ENCODE measurements around the gene AUTS2.

Gene AUTS2

GRCh38 chr7:70595755-70596597 is 997.7 kb downstream of the AUTS2 start:
- H3K4me3 ChIP-seq (ENCODE audit: low read depth, low read length): peak overlapping the region; percentile 84
- no peak overlapping the region for H3K9ac ChIP-seq (ENCODE audit: low read length)

GRCh38 chr7:70596598-70596913 is 998.3 kb downstream of the AUTS2 start:
- peaks cover 77% of the 10 kb centered on the region for H3K27me3 ChIP-seq (ENCODE audit: control insufficient read depth, insufficient read depth, low read length)
- H3K9me3 ChIP-seq (ENCODE audit: control insufficient read depth, insufficient read depth, low read depth, low read length): peaks cover 8% of the 10 kb centered on the region
- H3K4me1 ChIP-seq (ENCODE audit: control insufficient read depth, insufficient read depth, low read length): peaks cover 20% of the 10 kb centered on the region
- H3K4me3 ChIP-seq (ENCODE audit: low read depth, low read length): peak overlapping the region; percentile 84
- H3K9ac ChIP-seq (ENCODE audit: low read length): no peak overlapping the region
- H3K36me3 ChIP-seq (ENCODE audit: control insufficient read depth, insufficient read depth, low read length): no peaks in the 10 kb centered on the region
- H3K27ac ChIP-seq (ENCODE audit: low read depth, low read length): no peak overlapping the region

More at GRCh38 chr7:70595755-70596597, 997.7 kb downstream of the AUTS2 start:
- Histone ChIP-seq H3K36me3 (ENCODE audit: control insufficient read depth, insufficient read depth, low read length) (no peaks in the 10 kb centered on the region), H3K9me3 (ENCODE audit: control insufficient read depth, insufficient read depth, low read depth, low read length) (peaks cover 5% of the 10 kb centered on the region), H3K4me1 (ENCODE audit: control insufficient read depth, insufficient read depth, low read length) (peaks cover 20% of the 10 kb centered on the region), H3K27ac (ENCODE audit: low read depth, low read length) (no peak overlapping the region), H3K27me3 (ENCODE audit: control insufficient read depth, insufficient read depth, low read length) (peaks cover 77% of the 10 kb centered on the region)

- H3K9ac ChIP-seq (ENCODE audit: low read length): no peak overlapping the region
- peak overlapping the region; percentile 84 for H3K4me3 ChIP-seq (ENCODE audit: low read depth, low read length)
- no peak overlapping the region for H3K27ac ChIP-seq (ENCODE audit: low read depth, low read length)
- H3K4me1 ChIP-seq (ENCODE audit: control insufficient read depth, insufficient read depth, low read length): peaks cover 20% of the 10 kb centered on the region
- peaks cover 8% of the 10 kb centered on the region for H3K9me3 ChIP-seq (ENCODE audit: control insufficient read depth, insufficient read depth, low read depth, low read length)
- no peaks in the 10 kb centered on the region for H3K36me3 ChIP-seq (ENCODE audit: control insufficient read depth, insufficient read depth, low read length)
- peaks cover 77% of the 10 kb centered on the region for H3K27me3 ChIP-seq (ENCODE audit: control insufficient read depth, insufficient read depth, low read length)
These were observed 998.8 kb downstream of the AUTS2 start for GRCh38 chr7:70597066-70597465.

- peaks cover 65% of the 10 kb centered on the region for H3K27me3 ChIP-seq (ENCODE audit: control insufficient read depth, insufficient read depth, low read length)
These were observed 1000.7 kb downstream of the AUTS2 start for GRCh38 chr7:70598976-70599375.

GRCh38 chr7:70599446-70600190 is 1001.3 kb downstream of the AUTS2 start:
- H3K27me3 ChIP-seq (ENCODE audit: control insufficient read depth, insufficient read depth, low read length): peaks cover 58% of the 10 kb centered on the region

More at GRCh38 chr7:70598976-70599375, 1000.7 kb downstream of the AUTS2 start:
- Histone ChIP-seq H3K9me3 (ENCODE audit: control insufficient read depth, insufficient read depth, low read depth, low read length) (peaks cover 8% of the 10 kb centered on the region), H3K27ac (ENCODE audit: low read depth, low read length) (no peak overlapping the region), H3K9ac (ENCODE audit: low read length) (no peak overlapping the region), H3K4me3 (ENCODE audit: low read depth, low read length) (no peak overlapping the region), H3K36me3 (ENCODE audit: control insufficient read depth, insufficient read depth, low read length) (no peaks in the 10 kb centered on the region), H3K4me1 (ENCODE audit: control insufficient read depth, insufficient read depth, low read length) (peaks cover 20% of the 10 kb centered on the region)

GRCh38 chr7:70600993-70601392 is 1002.7 kb downstream of the AUTS2 start:
- H3K4me1 ChIP-seq (ENCODE audit: control insufficient read depth, insufficient read depth, low read length): peaks cover 16% of the 10 kb centered on the region
- no peak overlapping the region for H3K4me3 ChIP-seq (ENCODE audit: low read depth, low read length)
- H3K9me3 ChIP-seq (ENCODE audit: control insufficient read depth, insufficient read depth, low read depth, low read length): peaks cover 16% of the 10 kb centered on the region
- no peak overlapping the region for H3K9ac ChIP-seq (ENCODE audit: low read length)
- H3K27me3 ChIP-seq (ENCODE audit: control insufficient read depth, insufficient read depth, low read length): peaks cover 45% of the 10 kb centered on the region
- H3K36me3 ChIP-seq (ENCODE audit: control insufficient read depth, insufficient read depth, low read length): no peaks in the 10 kb centered on the region
- H3K27ac ChIP-seq (ENCODE audit: low read depth, low read length): no peak overlapping the region

More at GRCh38 chr7:70599446-70600190, 1001.3 kb downstream of the AUTS2 start:
- no peak overlapping the region for H3K9ac ChIP-seq (ENCODE audit: low read length)
- H3K27ac ChIP-seq (ENCODE audit: low read depth, low read length): no peak overlapping the region
- H3K4me1 ChIP-seq (ENCODE audit: control insufficient read depth, insufficient read depth, low read length): peaks cover 20% of the 10 kb centered on the region
- H3K4me3 ChIP-seq (ENCODE audit: low read depth, low read length): no peak overlapping the region
- no peaks in the 10 kb centered on the region for H3K36me3 ChIP-seq (ENCODE audit: control insufficient read depth, insufficient read depth, low read length)
- peaks cover 11% of the 10 kb centered on the region for H3K9me3 ChIP-seq (ENCODE audit: control insufficient read depth, insufficient read depth, low read depth, low read length)

- Histone ChIP-seq H3K9ac (ENCODE audit: low read length) (no peak overlapping the region), H3K27me3 (ENCODE audit: control insufficient read depth, insufficient read depth, low read length) (peaks cover 33% of the 10 kb centered on the region)
These were observed 1003.8 kb downstream of the AUTS2 start for GRCh38 chr7:70602117-70602516.

GRCh38 chr7:70607281-70607680 is 1009.0 kb downstream of the AUTS2 start:
- H3K27me3 ChIP-seq (ENCODE audit: control insufficient read depth, insufficient read depth, low read length): peaks cover 2% of the 10 kb centered on the region; the same call in 1 of the 2 replicates
- H3K4me3 ChIP-seq (ENCODE audit: low read depth, low read length): no peak overlapping the region
- no peaks in the 10 kb centered on the region for H3K36me3 ChIP-seq (ENCODE audit: control insufficient read depth, insufficient read depth, low read length)
- H3K9me3 ChIP-seq (ENCODE audit: control insufficient read depth, insufficient read depth, low read depth, low read length): peaks cover 8% of the 10 kb centered on the region
- H3K9ac ChIP-seq (ENCODE audit: low read length): no peak overlapping the region
- H3K4me1 ChIP-seq (ENCODE audit: control insufficient read depth, insufficient read depth, low read length): no peaks in the 10 kb centered on the region
- H3K27ac ChIP-seq (ENCODE audit: low read depth, low read length): no peak overlapping the region

More at GRCh38 chr7:70602117-70602516, 1003.8 kb downstream of the AUTS2 start:
- Histone ChIP-seq H3K4me1 (ENCODE audit: control insufficient read depth, insufficient read depth, low read length) (peaks cover 8% of the 10 kb centered on the region), H3K9me3 (ENCODE audit: control insufficient read depth, insufficient read depth, low read depth, low read length) (peaks cover 16% of the 10 kb centered on the region), H3K36me3 (ENCODE audit: control insufficient read depth, insufficient read depth, low read length) (no peaks in the 10 kb centered on the region), H3K27ac (ENCODE audit: low read depth, low read length) (no peak overlapping the region), H3K4me3 (ENCODE audit: low read depth, low read length) (no peak overlapping the region)

GRCh38 chr7:70607759-70608158 is 1009.5 kb downstream of the AUTS2 start:
- Histone ChIP-seq H3K27ac (ENCODE audit: low read depth, low read length) (no peak overlapping the region), H3K27me3 (ENCODE audit: control insufficient read depth, insufficient read depth, low read length) (peaks cover 2% of the 10 kb centered on the region; the same call in 1 of the 2 replicates), H3K9me3 (ENCODE audit: control insufficient read depth, insufficient read depth, low read depth, low read length) (peaks cover 8% of the 10 kb centered on the region), H3K4me3 (ENCODE audit: low read depth, low read length) (no peak overlapping the region), H3K4me1 (ENCODE audit: control insufficient read depth, insufficient read depth, low read length) (no peaks in the 10 kb centered on the region), H3K9ac (ENCODE audit: low read length) (no peak overlapping the region), H3K36me3 (ENCODE audit: control insufficient read depth, insufficient read depth, low read length) (no peaks in the 10 kb centered on the region)

- Histone ChIP-seq H3K4me1 (ENCODE audit: control insufficient read depth, insufficient read depth, low read length) (no peaks in the 10 kb centered on the region), H3K27me3 (ENCODE audit: control insufficient read depth, insufficient read depth, low read length) (peaks cover 2% of the 10 kb centered on the region; the same call in 1 of the 2 replicates), H3K9me3 (ENCODE audit: control insufficient read depth, insufficient read depth, low read depth, low read length) (peaks cover 8% of the 10 kb centered on the region), H3K36me3 (ENCODE audit: control insufficient read depth, insufficient read depth, low read length) (no peaks in the 10 kb centered on the region), H3K4me3 (ENCODE audit: low read depth, low read length) (no peak overlapping the region), H3K9ac (ENCODE audit: low read length) (no peak overlapping the region), H3K27ac (ENCODE audit: low read depth, low read length) (no peak overlapping the region)
These were observed 1010.0 kb downstream of the AUTS2 start for GRCh38 chr7:70608229-70608628.

GRCh38 chr7:70612811-70613210 is 1014.5 kb downstream of the AUTS2 start:
- peaks cover 9% of the 10 kb centered on the region for H3K4me1 ChIP-seq (ENCODE audit: control insufficient read depth, insufficient read depth, low read length)
- no peak overlapping the region for H3K9ac ChIP-seq (ENCODE audit: low read length)
- no peak overlapping the region for H3K4me3 ChIP-seq (ENCODE audit: low read depth, low read length)
- peaks cover 17% of the 10 kb centered on the region; the same call in 1 of the 2 replicates for H3K27me3 ChIP-seq (ENCODE audit: control insufficient read depth, insufficient read depth, low read length)
- no peak overlapping the region for H3K27ac ChIP-seq (ENCODE audit: low read depth, low read length)
- no peaks in the 10 kb centered on the region for H3K9me3 ChIP-seq (ENCODE audit: control insufficient read depth, insufficient read depth, low read depth, low read length)
- H3K36me3 ChIP-seq (ENCODE audit: control insufficient read depth, insufficient read depth, low read length): no peaks in the 10 kb centered on the region
